PC-9 (cell line): ENCODE results near the gene PLB1. TPM values are rescaled to one million over a fixed set of nuclear protein-coding genes. Genes with fewer than 3 reads are reported as not detected.

Experiments used
- BruUV-seq: library from RNA; stranded (reverse); fragments of 400-500 nt; replicated peaks from 2 replicates; lab custom pipeline; 2021; lab: Mats Ljungman, UMichigan
- CTCF ChIA-PET: fragments of 300-600 bp; sonication (Branson Sonifier 250); formaldehyde crosslinking; loops from one replicate; lab custom pipeline; 2022; ENCODE audit warnings: antibody characterized with exemption; lab: Charles Lee
- POLR2A ChIA-PET: fragments of 300-600 bp; sonication (Branson Sonifier 250); formaldehyde crosslinking; loops from one replicate; lab custom pipeline; 2022; ENCODE audit warnings: antibody characterized with exemption; ENCODE audit not compliant: unreplicated experiment; lab: Charles Lee
- DNase-seq, 2 experiments: peaks; one replicate each; pipeline versions ENCODE4 v3.0.0 to v3.0.0-alpha.2; 2015 to 2022; ENCODE audit warnings: mixed read lengths in 1 of 2
- H2AFZ ChIP-seq: fragments of 200-600 bp; sonication (generic); 2 replicates; pipeline ENCODE4 v1.8.1; 2017; ENCODE audit warnings: antibody characterized with exemption
- H3F3A ChIP-seq: fragments of 200-600 bp; sonication (generic); 2 replicates; pipeline ENCODE4 v1.8.1; 2017; ENCODE audit warnings: antibody characterized with exemption, mild to moderate bottlenecking, low read depth; ENCODE audit not compliant: insufficient read depth
- H3K27ac ChIP-seq: fragments of 200-600 bp; sonication (generic); 2 replicates; pipeline ENCODE4 v1.6.1; 2016; ENCODE audit warnings: mixed run types
- H3K27me3 ChIP-seq: fragments of 200-600 bp; sonication (generic); 2 replicates; pipeline ENCODE4 v1.6.1; 2016; ENCODE audit warnings: low read depth, mixed run types; ENCODE audit not compliant: insufficient read depth
- H3K36me3 ChIP-seq: fragments of 200-600 bp; sonication (generic); 2 replicates; pipeline ENCODE4 v1.6.1; 2016; ENCODE audit warnings: low read depth, mixed run types
- H3K4me1 ChIP-seq: fragments of 200-600 bp; sonication (generic); replicated peaks from 2 replicates; pipeline ENCODE4 v1.6.1; 2016; ENCODE audit warnings: mixed run types; ENCODE audit not compliant: insufficient read depth
- H3K4me2 ChIP-seq: fragments of 200-600 bp; sonication (generic); 2 replicates; pipeline ENCODE4 v1.6.1; 2017; ENCODE audit warnings: mixed run types
- H3K4me3 ChIP-seq: fragments of 200-600 bp; sonication (generic); 2 replicates; pipeline ENCODE4 v1.6.1; 2016; ENCODE audit warnings: mixed run types
- H3K79me2 ChIP-seq: fragments of 200-600 bp; sonication (generic); 2 replicates; pipeline ENCODE4 v1.6.1; 2017; ENCODE audit warnings: low read depth, mixed run types
- H3K9me2 ChIP-seq: fragments of 200-600 bp; sonication (generic); 2 replicates; pipeline ENCODE4 v1.8.1; 2017; ENCODE audit warnings: mild to moderate bottlenecking; ENCODE audit not compliant: insufficient read depth
- H3K9me3 ChIP-seq: fragments of 200-600 bp; sonication (generic); 2 replicates; pipeline ENCODE4 v1.8.1; 2016; ENCODE audit warnings: low read depth; ENCODE audit not compliant: insufficient read depth
- H4K20me1 ChIP-seq: fragments of 200-600 bp; sonication (generic); 2 replicates; pipeline ENCODE4 v1.8.1; 2017; ENCODE audit not compliant: insufficient read depth
- EZH2 ChIP-seq: fragments of 200-600 bp; sonication (generic); IDR thresholded peaks from 2 replicates; pipeline ENCODE4 v1.8.0; 2017; ENCODE audit warnings: antibody characterized with exemption, low read depth
- intact Hi-C: fragments of 100-400 bp; cut with micrococcal nuclease; formaldehyde crosslinking; loops from one replicate; pipeline ENCODE4 v1.10.0; 2022; ENCODE audit not compliant: unreplicated experiment
- total RNA-seq: library from RNA; stranded (reverse); gene quantifications from 2 replicates; pipeline ENCODE4 v1.2.3, GENCODE V29; 2021
- TF ChIP-seq, protein P1 (sequence below): fragments of 200-600 bp; sonication (generic); conservative IDR thresholded peaks from 2 replicates; pipeline ENCODE4 v1.6.1; 2017; ENCODE audit warnings: mixed run types, antibody characterized with exemption, mild to moderate bottlenecking, moderate library complexity

PLB1 gene
- total RNA-seq, 1 experiment from 2014 or later = 2.7 TPM

GRCh38 chr2:28649481-28650265 lies 153.8 kb downstream of the PLB1 start:
- no peak for TF ChIP-seq EZH2
- TF ChIP-seq, protein P1, sequence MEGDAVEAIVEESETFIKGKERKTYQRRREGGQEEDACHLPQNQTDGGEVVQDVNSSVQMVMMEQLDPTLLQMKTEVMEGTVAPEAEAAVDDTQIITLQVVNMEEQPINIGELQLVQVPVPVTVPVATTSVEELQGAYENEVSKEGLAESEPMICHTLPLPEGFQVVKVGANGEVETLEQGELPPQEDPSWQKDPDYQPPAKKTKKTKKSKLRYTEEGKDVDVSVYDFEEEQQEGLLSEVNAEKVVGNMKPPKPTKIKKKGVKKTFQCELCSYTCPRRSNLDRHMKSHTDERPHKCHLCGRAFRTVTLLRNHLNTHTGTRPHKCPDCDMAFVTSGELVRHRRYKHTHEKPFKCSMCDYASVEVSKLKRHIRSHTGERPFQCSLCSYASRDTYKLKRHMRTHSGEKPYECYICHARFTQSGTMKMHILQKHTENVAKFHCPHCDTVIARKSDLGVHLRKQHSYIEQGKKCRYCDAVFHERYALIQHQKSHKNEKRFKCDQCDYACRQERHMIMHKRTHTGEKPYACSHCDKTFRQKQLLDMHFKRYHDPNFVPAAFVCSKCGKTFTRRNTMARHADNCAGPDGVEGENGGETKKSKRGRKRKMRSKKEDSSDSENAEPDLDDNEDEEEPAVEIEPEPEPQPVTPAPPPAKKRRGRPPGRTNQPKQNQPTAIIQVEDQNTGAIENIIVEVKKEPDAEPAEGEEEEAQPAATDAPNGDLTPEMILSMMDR = no peak
- ChIA-PET CTCF (no interaction called here), POLR2A (interaction anchor here (0.6 kb wide), 1 partner anchor 30 kb away, joined by 19 read pairs; no protein-coding TSS in a partner anchor)
- Histone ChIP-seq H3K4me1 (peaks cover 61% of the 10 kb centered on the region), H3K27ac (peak overlapping the region; percentile 87), H3K9me3 (no peaks in the 10 kb centered on the region), H3F3A (peaks cover 49% of the 10 kb centered on the region), H4K20me1 (no peaks in the 10 kb centered on the region), H3K9me2 (no peaks in the 10 kb centered on the region), H3K4me2 (peak overlapping the region; percentile 64), H3K4me3 (peak overlapping the region; percentile 7; the same call in 1 of the 2 replicates), H2AFZ (no peak overlapping the region), H3K36me3 (no peaks in the 10 kb centered on the region), H3K27me3 (no peaks in the 10 kb centered on the region), H3K79me2 (no peaks in the 10 kb centered on the region)
- intact Hi-C loops = loop anchor here (1.0 to 5.0 kb wide), 4 partner anchors 16 to 103 kb away; no protein-coding TSS in a partner anchor
- BruUV-seq = TSS peak; percentile 80
- peak; percentile 74 to 93 for DNase-seq

GRCh38 chr2:28650266-28650584 lies 154.4 kb downstream of the PLB1 start:
- Histone ChIP-seq H3K9me2 (no peaks in the 10 kb centered on the region), H3K4me1 (peaks cover 61% of the 10 kb centered on the region), H3K36me3 (no peaks in the 10 kb centered on the region), H3K27me3 (no peaks in the 10 kb centered on the region), H3K4me2 (peak overlapping the region; percentile 64), H3K9me3 (no peaks in the 10 kb centered on the region), H3F3A (peaks cover 46% of the 10 kb centered on the region), H3K4me3 (no peak overlapping the region), H3K79me2 (no peaks in the 10 kb centered on the region), H4K20me1 (no peaks in the 10 kb centered on the region), H2AFZ (no peak overlapping the region), H3K27ac (peak overlapping the region; percentile 87)
- intact Hi-C loops = no loop called here
- no peak for TF ChIP-seq EZH2
- TF ChIP-seq, protein P1 = no peak
- no TSS peak for BruUV-seq
- ChIA-PET CTCF (no interaction called here), POLR2A (no interaction called here)
- DNase-seq = no peak

GRCh38 chr2:28652217-28652616 lies 156.4 kb downstream of the PLB1 start:
- Histone ChIP-seq H3K9me2 (no peaks in the 10 kb centered on the region), H3K4me3 (no peak overlapping the region), H3K9me3 (no peaks in the 10 kb centered on the region), H4K20me1 (no peaks in the 10 kb centered on the region), H3F3A (peaks cover 55% of the 10 kb centered on the region), H2AFZ (no peak overlapping the region), H3K4me1 (peaks cover 72% of the 10 kb centered on the region), H3K79me2 (no peaks in the 10 kb centered on the region), H3K36me3 (no peaks in the 10 kb centered on the region), H3K4me2 (no peak overlapping the region), H3K27me3 (no peaks in the 10 kb centered on the region), H3K27ac (peak overlapping the region; percentile 31)
- intact Hi-C loops = no loop called here
- POLR2A ChIA-PET = no interaction called here
- TF ChIP-seq EZH2 = no peak
- TF ChIP-seq, protein P1 = no peak
- CTCF ChIA-PET = no interaction called here
- peak in 1 of 2 experiments; percentile 88 for DNase-seq
- BruUV-seq = no TSS peak
